T-helper 2 cell treated with Interferon-gamma antibody and Interleukin-4, amounts not matched to agents 5 μg/mL and 100 μg/mL, for 36 hours (primary cell): ENCODE measurements around the gene SMARCA4.

ENCODE experiments used
- DNase-seq: peaks from one replicate; pipeline ENCODE4 v3.0.0; 2021; ENCODE audit warnings: low spot score
- H3K27ac Mint-ChIP-seq: one replicate; pipeline ENCODE4 v1.8.0; 2021; ENCODE audit warnings: mild to moderate bottlenecking, mixed read lengths
- H3K27me3 Mint-ChIP-seq: one replicate; pipeline ENCODE4 v1.8.0; 2021; ENCODE audit warnings: low read depth, mixed read lengths
- H3K36me3 Mint-ChIP-seq: one replicate; pipeline ENCODE4 v1.8.0; 2021; ENCODE audit warnings: low read depth, mixed read lengths
- H3K4me1 Mint-ChIP-seq: one replicate; pipeline ENCODE4 v1.8.0; 2021; ENCODE audit warnings: low read depth, mixed read lengths
- H3K4me3 Mint-ChIP-seq: one replicate; pipeline ENCODE4 v1.8.0; 2022; ENCODE audit warnings: mild to moderate bottlenecking, moderate library complexity, mixed read lengths
- H3K9me3 Mint-ChIP-seq: one replicate; pipeline ENCODE4 v1.8.0; 2021; ENCODE audit warnings: mixed read lengths

The SMARCA4 gene

GRCh38 chr19:10976131-10976892 is 15.5 kb downstream of the SMARCA4 start:
- Mint-ChIP-seq H3K4me1 (peaks cover 18% of the 10 kb centered on the region), H3K9me3 (no peaks in the 10 kb centered on the region), H3K4me3 (no peak overlapping the region), H3K27ac (no peak overlapping the region), H3K36me3 (peaks cover 5% of the 10 kb centered on the region), H3K27me3 (no peaks in the 10 kb centered on the region)
- DNase-seq, result no peak

- no peaks in the 10 kb centered on the region for H3K27me3 Mint-ChIP-seq
- no peak overlapping the region for H3K27ac Mint-ChIP-seq
These were observed 16.9 kb downstream of the SMARCA4 start for GRCh38 chr19:10977742-10978092.

GRCh38 chr19:10979951-10980381 is 19.1 kb downstream of the SMARCA4 start:
- no peak for DNase-seq
- H3K4me3 Mint-ChIP-seq, result no peak overlapping the region
- peaks cover 13% of the 10 kb centered on the region for H3K4me1 Mint-ChIP-seq
- H3K27me3 Mint-ChIP-seq, result no peaks in the 10 kb centered on the region
- H3K9me3 Mint-ChIP-seq, result no peaks in the 10 kb centered on the region
- no peak overlapping the region for H3K27ac Mint-ChIP-seq
- H3K36me3 Mint-ChIP-seq, result peaks cover 3% of the 10 kb centered on the region

More at GRCh38 chr19:10977742-10978092, 16.9 kb downstream of the SMARCA4 start:
- H3K4me3 Mint-ChIP-seq, result no peak overlapping the region
- no peaks in the 10 kb centered on the region for H3K9me3 Mint-ChIP-seq
- no peak for DNase-seq
- H3K4me1 Mint-ChIP-seq, result peaks cover 18% of the 10 kb centered on the region
- H3K36me3 Mint-ChIP-seq, result peaks cover 5% of the 10 kb centered on the region

GRCh38 chr19:10981252-10981895 is 20.5 kb downstream of the SMARCA4 start:
- H3K36me3 Mint-ChIP-seq, result peaks cover 10% of the 10 kb centered on the region
- peaks cover 7% of the 10 kb centered on the region for H3K4me1 Mint-ChIP-seq
- DNase-seq, result no peak
- H3K9me3 Mint-ChIP-seq, result no peaks in the 10 kb centered on the region
- H3K27ac Mint-ChIP-seq, result no peak overlapping the region
- no peak overlapping the region for H3K4me3 Mint-ChIP-seq
- no peaks in the 10 kb centered on the region for H3K27me3 Mint-ChIP-seq

- H3K9me3 Mint-ChIP-seq, result no peaks in the 10 kb centered on the region
- H3K4me3 Mint-ChIP-seq, result no peak overlapping the region
- no peaks in the 10 kb centered on the region for H3K27me3 Mint-ChIP-seq
- H3K4me1 Mint-ChIP-seq, result peaks cover 4% of the 10 kb centered on the region
- H3K36me3 Mint-ChIP-seq, result peaks cover 15% of the 10 kb centered on the region
- H3K27ac Mint-ChIP-seq, result no peak overlapping the region
- DNase-seq, result no peak
These were observed 22.2 kb downstream of the SMARCA4 start for GRCh38 chr19:10983026-10983425.

DNA sequence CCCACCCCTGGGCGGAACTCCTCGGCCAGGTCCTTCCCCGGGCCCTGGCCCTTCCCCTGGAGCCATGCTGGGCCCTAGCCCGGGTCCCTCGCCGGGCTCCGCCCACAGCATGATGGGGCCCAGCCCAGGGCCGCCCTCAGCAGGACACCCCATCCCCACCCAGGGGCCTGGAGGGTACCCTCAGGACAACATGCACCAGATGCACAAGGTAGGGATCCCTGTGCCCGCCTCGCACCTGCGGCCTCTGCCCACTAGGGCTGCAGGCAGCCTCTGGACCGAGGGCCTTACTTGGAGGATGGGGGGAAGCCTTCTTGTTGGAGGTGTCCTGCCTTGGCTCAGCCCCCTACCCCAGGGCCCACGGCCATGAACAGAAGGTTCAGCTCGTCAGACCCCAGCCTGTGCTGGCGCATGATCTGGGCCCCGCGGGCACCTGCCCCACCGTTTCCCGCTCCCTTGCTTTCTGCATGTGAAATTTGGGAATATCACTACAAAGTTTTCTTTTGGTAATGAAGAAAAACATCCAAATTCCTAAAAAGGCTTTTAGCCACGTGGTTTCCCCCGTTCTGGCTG is 23.4 kb downstream of the SMARCA4 start:
- no peaks in the 10 kb centered on the region for H3K27me3 Mint-ChIP-seq
- H3K9me3 Mint-ChIP-seq, result no peaks in the 10 kb centered on the region
- H3K4me3 Mint-ChIP-seq, result no peak overlapping the region
- peaks cover 3% of the 10 kb centered on the region for H3K4me1 Mint-ChIP-seq
- DNase-seq, result no peak
- peaks cover 19% of the 10 kb centered on the region for H3K36me3 Mint-ChIP-seq
- no peak overlapping the region for H3K27ac Mint-ChIP-seq

GRCh38 chr19:10985502-10985901 is 24.7 kb downstream of the SMARCA4 start:
- Mint-ChIP-seq H3K36me3 (peaks cover 19% of the 10 kb centered on the region), H3K4me3 (no peak overlapping the region), H3K9me3 (no peaks in the 10 kb centered on the region), H3K27me3 (no peaks in the 10 kb centered on the region), H3K4me1 (no peaks in the 10 kb centered on the region), H3K27ac (no peak overlapping the region)
- no peak for DNase-seq

- no peaks in the 10 kb centered on the region for H3K4me1 Mint-ChIP-seq
- H3K27ac Mint-ChIP-seq, result no peak overlapping the region
- H3K9me3 Mint-ChIP-seq, result no peaks in the 10 kb centered on the region
- peaks cover 22% of the 10 kb centered on the region for H3K36me3 Mint-ChIP-seq
- no peaks in the 10 kb centered on the region for H3K27me3 Mint-ChIP-seq
- H3K4me3 Mint-ChIP-seq, result no peak overlapping the region
- DNase-seq, result no peak
These were observed 25.7 kb downstream of the SMARCA4 start for GRCh38 chr19:10986301-10987127.

DNA sequence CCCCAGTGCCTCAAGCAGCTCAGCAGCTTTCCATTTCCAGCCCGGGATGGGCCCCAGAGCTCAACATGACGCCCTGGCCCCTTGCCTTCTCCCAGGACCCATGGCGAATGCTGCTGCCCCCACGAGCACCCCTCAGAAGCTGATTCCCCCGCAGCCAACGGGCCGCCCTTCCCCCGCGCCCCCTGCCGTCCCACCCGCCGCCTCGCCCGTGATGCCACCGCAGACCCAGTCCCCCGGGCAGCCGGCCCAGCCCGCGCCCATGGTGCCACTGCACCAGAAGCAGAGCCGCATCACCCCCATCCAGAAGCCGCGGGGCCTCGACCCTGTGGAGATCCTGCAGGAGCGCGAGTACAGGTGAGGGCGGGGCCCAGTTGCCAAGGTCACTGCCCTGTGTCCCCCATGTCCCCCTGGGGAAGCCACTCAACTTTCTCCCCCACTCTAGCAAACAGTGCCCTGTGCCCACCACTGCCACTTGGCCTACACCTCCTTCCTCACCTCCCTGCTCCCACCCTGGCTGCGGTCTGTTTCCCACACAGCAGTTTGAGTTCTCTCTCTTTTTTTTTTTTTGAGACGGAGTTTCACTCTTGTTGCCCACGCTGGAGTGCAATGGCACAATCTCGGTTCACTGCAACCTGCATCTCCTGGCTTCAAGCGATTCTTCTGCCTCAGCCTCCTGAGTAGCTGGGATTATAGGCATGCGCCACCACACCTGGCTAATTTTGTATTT is 26.9 kb downstream of the SMARCA4 start:
- no peak for DNase-seq
- peaks cover 25% of the 10 kb centered on the region for H3K36me3 Mint-ChIP-seq
- H3K27ac Mint-ChIP-seq, result no peak overlapping the region
- H3K9me3 Mint-ChIP-seq, result no peaks in the 10 kb centered on the region
- H3K27me3 Mint-ChIP-seq, result no peaks in the 10 kb centered on the region
- no peaks in the 10 kb centered on the region for H3K4me1 Mint-ChIP-seq
- no peak overlapping the region for H3K4me3 Mint-ChIP-seq

- no peaks in the 10 kb centered on the region for H3K9me3 Mint-ChIP-seq
- no peak for DNase-seq
- peak overlapping the region; percentile 21 for H3K27ac Mint-ChIP-seq
- peaks cover 27% of the 10 kb centered on the region for H3K36me3 Mint-ChIP-seq
- no peaks in the 10 kb centered on the region for H3K4me1 Mint-ChIP-seq
- H3K4me3 Mint-ChIP-seq, result no peak overlapping the region
- no peaks in the 10 kb centered on the region for H3K27me3 Mint-ChIP-seq
These were observed 27.6 kb downstream of the SMARCA4 start for GRCh38 chr19:10988380-10988779.

DNA sequence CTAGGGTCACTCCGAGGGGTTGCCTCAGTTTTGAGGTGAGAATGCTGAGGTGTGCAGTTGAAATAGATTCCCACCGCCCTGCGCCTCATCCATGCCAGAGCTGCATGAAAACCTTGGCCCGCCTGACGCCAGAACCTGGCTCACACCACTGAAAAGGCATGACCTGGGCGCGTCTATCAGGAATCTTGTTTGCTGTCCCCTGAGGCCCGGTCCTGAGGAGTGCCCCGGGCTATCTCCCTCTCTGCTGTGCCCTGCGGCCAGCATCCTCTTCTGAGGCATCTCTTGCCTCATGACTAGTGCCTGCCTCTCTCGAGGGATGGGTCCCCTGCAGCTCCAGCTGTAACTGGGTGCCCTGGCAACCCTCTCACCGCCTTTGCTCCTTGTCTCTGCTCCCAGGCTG is 28.1 kb downstream of the SMARCA4 start:
- Mint-ChIP-seq H3K4me3 (no peak overlapping the region), H3K9me3 (no peaks in the 10 kb centered on the region), H3K4me1 (no peaks in the 10 kb centered on the region), H3K27ac (no peak overlapping the region), H3K27me3 (no peaks in the 10 kb centered on the region), H3K36me3 (peaks cover 27% of the 10 kb centered on the region)
- no peak for DNase-seq

- Mint-ChIP-seq H3K27ac (no peak overlapping the region), H3K36me3 (peaks cover 33% of the 10 kb centered on the region), H3K9me3 (no peaks in the 10 kb centered on the region), H3K4me1 (no peaks in the 10 kb centered on the region), H3K4me3 (no peak overlapping the region), H3K27me3 (no peaks in the 10 kb centered on the region)
- DNase-seq, result no peak
These were observed 30.2 kb downstream of the SMARCA4 start for GRCh38 chr19:10991076-10991475.

- H3K4me1 Mint-ChIP-seq, result no peaks in the 10 kb centered on the region
- H3K36me3 Mint-ChIP-seq, result peaks cover 37% of the 10 kb centered on the region
- H3K27me3 Mint-ChIP-seq, result no peaks in the 10 kb centered on the region
- no peaks in the 10 kb centered on the region for H3K9me3 Mint-ChIP-seq
- no peak overlapping the region for H3K4me3 Mint-ChIP-seq
- no peak for DNase-seq
- no peak overlapping the region for H3K27ac Mint-ChIP-seq
These were observed 30.8 kb downstream of the SMARCA4 start for GRCh38 chr19:10991521-10992081.
